Stimulated activated CD8-positive, alpha-beta memory T cell treated with anti-CD3 and anti-CD28 coated beads, Interleukin-12 subunit alpha, Interleukin-12 subunit beta, amount 100 ng/mL, for 24 hours (primary cell): Measurements from ENCODE around the gene S100A7A.

ENCODE experiments used
- DNase-seq: peaks from one replicate; pipeline ENCODE4 v3.0.0-alpha.2; 2020; ENCODE audit errors: extremely low read depth

S100A7A gene

DNA sequence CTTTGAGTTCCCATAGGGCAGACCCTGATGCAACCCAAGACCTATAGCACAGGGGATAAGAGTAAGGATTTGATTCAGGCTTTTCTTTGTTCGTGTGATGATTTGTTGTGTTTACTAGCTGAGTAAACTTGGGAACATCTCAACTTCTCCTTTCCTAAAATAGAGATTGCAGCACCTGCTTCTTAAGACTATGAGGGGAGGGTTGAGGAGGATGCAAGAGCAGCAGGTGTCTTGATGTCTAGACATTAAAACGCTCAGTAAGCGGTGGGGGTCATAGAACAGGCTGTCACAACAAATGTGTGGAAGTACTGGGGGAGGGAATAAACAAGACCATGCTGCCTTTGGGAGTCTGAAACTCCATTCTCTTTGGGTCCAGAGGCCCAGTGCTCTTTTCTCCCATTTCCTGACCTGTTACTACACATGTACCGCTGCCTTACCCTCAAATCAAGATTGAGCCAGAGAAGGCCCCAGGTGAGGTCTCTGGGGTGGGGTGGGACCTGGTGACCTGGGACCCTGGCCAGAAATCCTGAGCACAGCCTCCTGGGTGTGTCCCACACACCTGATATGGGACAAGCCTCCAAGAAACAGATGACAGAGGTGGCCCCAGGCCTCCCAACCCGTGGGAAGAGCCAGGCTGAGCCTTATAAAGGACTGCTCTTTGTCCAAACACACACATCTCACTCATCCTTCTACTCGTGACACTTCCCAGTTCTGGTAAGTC, at the start of gene S100A7A:
Gene S100A7A, plus strand, starts transcription at position 671 of the 721 bp plus-strand sequence. CDS start 1,563 bp downstream, outside the sequence.
- no peak for DNase-seq

GRCh38 chr1:153367090-153367489, 49.2 kb upstream of the S100A7A start:
- no peak for DNase-seq

DNA sequence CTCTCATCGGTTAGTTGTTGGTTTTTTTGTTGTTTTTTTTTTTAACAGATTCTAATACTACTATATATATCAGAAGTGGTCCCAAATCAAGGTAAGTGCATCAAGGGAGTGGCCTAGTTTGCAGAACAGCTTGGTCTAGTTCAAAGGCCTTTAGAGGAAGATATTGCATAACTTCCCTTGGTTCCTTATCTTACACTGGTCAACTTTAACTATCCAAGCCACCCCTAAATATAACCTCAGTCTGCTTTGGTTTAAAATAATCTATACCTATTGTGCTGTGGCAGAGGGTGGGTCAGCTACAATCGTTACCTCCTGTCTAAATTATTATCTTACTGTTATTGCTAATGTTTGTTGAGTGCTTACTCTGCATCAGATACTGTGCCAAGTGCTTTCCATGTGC, 47.8 kb upstream of the S100A7A start:
- DNase-seq: no peak

DNA sequence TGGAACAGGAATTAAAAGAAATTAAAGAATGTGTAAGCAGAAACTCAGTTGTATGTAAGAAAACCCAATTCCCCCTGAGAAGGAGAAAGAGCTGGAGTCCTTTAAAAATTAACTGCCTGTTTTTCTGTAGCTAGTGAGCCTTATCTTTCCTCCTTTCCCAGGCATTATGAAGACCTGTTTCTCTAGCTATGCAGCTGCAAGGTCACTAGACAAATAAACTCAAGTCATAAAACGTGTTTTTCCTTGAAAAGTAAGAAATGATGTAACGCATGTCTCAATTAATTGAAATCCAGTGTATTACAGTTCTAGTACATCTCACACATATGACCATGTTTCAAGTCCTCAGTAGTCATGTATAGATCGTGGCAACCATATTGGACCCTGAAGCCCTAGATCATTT, 46.2 kb upstream of the S100A7A start:
- DNase-seq: no peak

DNA sequence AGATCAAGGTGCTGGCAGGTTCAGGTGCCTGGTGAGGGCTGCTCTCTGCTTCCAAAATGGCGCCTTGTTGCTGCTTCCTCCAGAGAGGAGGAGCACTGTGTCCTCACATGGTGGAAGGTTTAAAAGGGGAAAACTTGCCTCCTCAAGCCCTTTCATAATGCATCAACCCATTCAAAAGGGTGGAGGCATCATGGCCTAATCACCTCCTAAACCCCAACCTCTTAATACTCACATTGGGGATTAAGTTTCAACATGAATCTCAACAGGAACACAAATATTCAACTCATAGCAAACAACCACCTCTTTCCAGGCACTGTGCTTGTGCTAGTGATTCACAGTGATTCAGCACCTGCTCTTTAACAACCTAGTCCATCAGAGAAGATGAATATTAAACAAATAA, 45.1 kb upstream of the S100A7A start:
- no peak for DNase-seq

DNA sequence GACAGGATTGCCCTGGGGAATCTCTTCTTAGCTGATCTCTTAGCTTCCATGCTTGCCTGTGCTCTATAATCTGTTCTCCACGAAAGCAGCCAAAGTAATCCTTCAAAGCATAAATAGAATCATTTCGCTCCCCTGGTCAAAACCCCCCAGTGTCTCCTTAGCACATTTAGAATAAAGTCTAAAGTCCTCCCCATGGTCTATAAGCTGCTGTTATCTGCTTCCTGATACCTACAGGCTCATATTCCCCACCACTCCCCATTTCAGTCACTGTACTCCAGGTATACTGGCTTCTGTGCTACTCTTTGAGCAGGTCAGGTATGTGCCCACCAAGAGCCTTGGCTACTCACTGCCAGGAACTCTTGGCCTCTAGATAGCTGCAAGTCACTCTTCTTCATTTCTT, 43.7 kb upstream of the S100A7A start:
- DNase-seq: no peak

DNA sequence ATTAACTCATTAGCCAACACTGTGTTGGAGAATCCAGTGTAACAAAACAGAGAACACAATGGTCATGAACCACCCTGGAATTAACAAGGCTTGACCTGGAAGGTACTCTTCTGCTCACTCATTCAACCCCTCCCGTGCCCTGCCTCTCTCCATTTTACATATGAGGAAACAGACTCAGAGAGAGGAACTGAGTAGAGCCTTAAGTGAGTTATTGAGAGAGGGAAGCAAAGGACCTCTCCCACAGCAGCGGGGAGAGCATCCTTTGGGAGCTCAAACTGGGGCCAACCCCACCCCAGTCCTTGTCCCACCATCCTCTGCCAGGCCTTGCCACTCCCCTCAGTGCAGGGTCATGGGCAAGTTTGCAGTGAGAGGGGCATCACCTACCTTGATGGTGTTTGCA, 42.2 kb upstream of the S100A7A start:
- no peak for DNase-seq

GRCh38 chr1:153375511-153375910, 40.8 kb upstream of the S100A7A start, which contains the start of gene S100A12:
Gene S100A12 (minus strand): TSS chr1:153375621. CDS start chr1:153374592, 1,029 bp downstream.
- DNase-seq: no peak

DNA sequence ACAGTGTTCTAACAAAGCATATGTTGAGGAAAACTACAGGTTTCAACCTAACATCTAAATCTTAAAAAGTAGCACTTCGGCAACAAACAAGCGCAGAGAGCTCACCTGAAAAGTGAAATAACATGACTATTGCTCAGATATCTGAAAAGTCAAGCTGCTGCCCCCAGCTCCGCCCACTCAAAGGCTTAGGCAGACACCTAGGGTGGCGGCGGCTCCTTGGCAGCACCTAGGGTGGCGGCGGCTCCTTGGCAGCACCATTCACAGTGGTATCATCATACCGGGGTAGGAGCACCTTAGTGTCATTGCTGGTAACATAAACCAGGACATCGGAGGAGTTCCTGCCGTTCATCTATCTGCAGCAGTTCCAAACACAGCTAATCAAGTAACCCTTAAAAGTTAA, 36.7 kb upstream of the S100A7A start:
- DNase-seq: no peak

- DNase-seq: no peak
These were observed 35.6 kb upstream of the S100A7A start for GRCh38 chr1:153380711-153381110.

DNA sequence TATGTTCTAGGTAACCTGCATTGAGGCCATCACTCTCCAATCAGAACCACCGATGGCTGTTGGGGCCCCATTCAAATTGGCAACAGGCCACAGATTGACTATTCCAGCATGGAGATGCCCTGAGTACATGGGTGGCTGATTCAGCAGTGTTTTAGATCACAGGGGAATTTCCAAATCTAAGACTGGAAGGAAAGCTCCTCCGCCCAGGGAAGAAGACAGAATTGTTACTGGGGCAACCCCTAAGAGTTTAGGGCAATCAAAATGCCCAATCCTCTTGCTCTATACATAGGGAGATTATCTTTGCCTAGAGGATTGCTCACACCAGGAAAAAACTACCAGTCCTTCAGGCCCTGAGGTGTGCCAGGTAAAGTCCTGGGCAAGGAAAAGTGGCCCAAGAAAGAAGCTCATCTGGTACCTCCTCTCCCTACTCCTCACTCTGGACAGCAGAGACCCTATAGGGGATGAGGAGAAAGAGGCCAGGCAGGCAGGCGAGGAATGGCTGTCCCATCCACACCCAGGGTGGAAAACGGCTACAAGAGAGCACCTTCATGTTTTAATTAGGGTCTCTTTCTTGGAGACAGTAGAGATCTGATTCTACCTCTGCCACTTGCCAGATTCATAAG, 31.3 kb upstream of the S100A7A start:
- DNase-seq: no peak

DNA sequence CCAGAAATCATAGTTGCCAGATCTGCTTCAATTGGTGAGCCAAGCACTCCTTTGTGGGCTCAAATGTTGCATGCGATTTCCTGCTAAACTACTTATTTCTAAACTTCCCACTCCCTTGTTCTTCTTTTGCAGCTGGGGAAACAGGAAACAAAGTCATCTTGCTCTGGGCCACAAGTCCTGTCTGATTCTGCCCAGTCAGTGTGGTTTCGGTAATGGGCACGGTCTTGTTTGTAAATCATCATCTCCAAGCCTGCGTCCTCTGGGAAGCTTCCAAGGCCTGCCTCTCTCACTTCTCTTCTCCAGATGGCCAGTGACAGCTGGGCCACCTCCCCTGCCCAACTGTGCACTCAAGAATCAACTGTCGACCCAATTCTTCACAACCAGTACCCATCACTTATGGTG, 29.8 kb upstream of the S100A7A start:
- no peak for DNase-seq

DNA sequence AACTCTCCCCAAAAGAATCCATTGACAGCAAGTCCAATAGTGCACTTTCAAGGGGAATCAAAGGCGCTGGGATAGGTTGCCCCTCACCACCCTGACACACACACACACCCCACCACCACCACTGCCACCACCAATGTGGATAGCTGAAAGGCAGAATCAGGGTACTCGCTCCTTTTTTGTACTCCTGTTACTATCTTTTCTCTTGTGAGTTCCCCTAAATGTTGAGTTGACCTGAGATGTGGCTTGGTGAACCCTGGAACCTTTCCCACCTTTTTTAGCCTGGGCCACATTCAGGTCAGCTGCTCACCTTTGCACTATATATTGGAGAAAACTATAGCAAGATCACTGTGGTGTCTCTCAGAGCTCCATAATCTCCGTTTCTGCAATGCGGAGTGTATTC, 29.3 kb upstream of the S100A7A start:
- DNase-seq: no peak

DNA sequence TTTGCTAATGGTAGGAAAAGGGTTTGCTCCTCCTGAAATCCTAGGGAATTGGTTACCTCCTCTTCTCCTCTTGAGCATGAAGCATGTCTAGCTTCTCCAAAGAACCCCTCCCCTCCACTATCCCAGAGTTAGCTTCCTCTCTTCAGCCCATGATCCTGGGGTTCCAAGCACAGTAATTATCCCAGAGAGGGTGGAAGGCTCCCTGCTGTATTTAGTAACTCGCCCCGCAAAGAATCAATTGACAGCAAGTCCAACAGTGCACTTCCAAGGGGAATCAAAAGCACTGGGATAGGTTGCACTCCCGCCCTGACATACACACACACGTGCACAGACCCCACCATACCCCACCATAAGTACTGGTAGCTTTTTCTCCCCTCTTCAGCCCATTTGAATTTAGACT, 28.5 kb upstream of the S100A7A start:
- no peak for DNase-seq

DNA sequence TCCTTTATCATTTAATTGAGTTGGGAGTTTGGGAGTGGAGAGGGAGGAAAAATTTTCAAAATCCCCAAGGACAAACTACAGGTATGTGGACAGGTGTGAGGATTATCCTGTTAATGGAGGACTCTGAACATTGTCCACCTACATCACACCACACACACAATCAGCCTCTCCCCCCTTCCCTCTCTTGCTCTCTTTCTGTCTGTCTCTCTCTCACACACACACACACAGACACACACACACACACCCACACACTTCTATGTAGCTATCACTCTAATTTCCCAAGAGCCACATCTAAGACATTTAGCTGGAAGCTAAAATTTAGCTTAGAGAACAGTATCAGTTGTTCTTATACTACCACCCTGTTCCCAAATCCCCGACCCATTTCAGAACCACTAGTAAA, 26.9 kb upstream of the S100A7A start:
- DNase-seq: no peak

- no peak for DNase-seq
These were observed 26.1 kb upstream of the S100A7A start for GRCh38 chr1:153389973-153390879.

GRCh38 chr1:153390938-153391710, 25.2 kb upstream of the S100A7A start, which contains the start of gene S100A8:
Gene S100A8 (minus strand): TSS chr1:153391073. CDS start chr1:153390535, 538 bp downstream.
- DNase-seq: no peak

DNA sequence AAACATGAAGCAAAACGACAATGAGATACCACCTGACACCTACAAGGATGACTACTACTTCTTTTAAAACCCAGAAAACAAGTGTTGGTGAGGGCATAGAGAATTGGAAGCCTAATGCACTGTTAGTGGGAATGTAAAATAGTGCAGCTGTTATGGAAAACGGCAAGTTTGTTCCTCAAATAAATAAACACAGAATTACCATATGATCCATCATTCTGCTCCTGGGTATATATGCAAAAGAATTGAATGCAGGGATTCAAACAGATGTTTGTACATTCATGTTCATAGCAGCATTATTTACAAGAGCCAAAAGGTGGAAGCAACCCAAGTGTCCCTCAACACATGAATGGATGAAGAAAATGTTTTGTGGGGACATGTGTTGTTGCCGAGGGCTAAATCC, 24.1 kb upstream of the S100A7A start:
- no peak for DNase-seq

- no peak for DNase-seq
These were observed 23.5 kb upstream of the S100A7A start for GRCh38 chr1:153392822-153393221.

DNA sequence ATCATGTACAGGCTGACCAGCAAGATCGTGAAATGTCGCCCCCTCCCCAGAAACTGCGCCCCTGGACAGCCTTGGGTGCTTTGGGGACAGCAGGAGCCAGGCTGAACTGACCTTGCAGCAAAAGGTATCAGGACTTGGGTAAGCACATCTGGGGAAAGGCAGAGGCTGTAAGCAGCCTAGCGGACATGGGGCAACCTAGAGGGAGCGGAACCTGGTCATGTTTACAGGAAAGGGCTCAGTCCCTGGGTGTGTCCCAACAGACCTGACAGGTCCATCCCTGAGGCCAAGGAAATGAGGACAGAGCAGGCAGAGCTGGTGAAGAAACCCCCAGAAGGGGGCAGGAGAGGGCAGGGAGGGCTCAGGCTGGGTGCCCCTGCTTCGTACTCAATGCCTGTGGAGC, 22.4 kb upstream of the S100A7A start:
- no peak for DNase-seq

- DNase-seq: no peak
These were observed 21.9 kb upstream of the S100A7A start for GRCh38 chr1:153394391-153394790.
